NB4 (cell line): ENCODE measurements around the gene MCM7.

Experiments
- DNase-seq: peaks from one replicate; pipeline ENCODE4 v3.0.0; 2010; ENCODE audit warnings: low read depth
- H3K4me3 ChIP-seq: one replicate; pipeline ENCODE4 v1.5.1; 2011; ENCODE audit warnings: mild to moderate bottlenecking, low read depth, low read length, moderate library complexity
- MYC ChIP-seq: IDR thresholded peaks from 2 replicates; pipeline ENCODE4 v1.6.1; 2011; ENCODE audit warnings: low read depth, low read length
- POLR2A ChIP-seq: IDR thresholded peaks from 2 replicates; pipeline ENCODE4 v1.6.1; 2011; ENCODE audit warnings: mild to moderate bottlenecking; ENCODE audit not compliant: insufficient read length; ENCODE audit errors: extremely low read depth
- TF ChIP-seq, protein P1 (sequence below): IDR thresholded peaks from 2 replicates; pipeline ENCODE4 v1.6.1; 2011; ENCODE audit warnings: low read depth, low read length
- TF ChIP-seq, protein P2 (sequence below): IDR thresholded peaks from one replicate; pipeline ENCODE4 v1.5.1; 2012; ENCODE audit warnings: low read depth, low read length

MCM7 gene

DNA sequence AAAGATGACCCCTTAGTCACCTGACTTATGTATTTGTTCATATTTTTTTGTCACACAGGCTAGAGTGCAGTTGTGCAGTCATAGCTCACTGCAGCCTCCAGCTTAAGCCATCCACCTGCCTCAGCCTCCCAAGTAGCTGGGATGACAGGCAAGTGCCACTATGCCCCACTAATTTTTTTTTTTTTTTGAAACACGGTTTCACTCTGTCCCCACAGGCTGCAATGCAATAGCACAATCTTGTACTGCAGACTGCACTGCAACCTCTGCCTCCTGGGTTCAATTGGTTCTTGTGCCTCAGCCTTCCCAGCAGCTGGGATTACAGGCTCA lies 27.4 kb upstream of the MCM7 start:
- TF ChIP-seq, protein P1, sequence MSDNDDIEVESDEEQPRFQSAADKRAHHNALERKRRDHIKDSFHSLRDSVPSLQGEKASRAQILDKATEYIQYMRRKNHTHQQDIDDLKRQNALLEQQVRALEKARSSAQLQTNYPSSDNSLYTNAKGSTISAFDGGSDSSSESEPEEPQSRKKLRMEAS = no peak
- TF ChIP-seq, protein P2, sequence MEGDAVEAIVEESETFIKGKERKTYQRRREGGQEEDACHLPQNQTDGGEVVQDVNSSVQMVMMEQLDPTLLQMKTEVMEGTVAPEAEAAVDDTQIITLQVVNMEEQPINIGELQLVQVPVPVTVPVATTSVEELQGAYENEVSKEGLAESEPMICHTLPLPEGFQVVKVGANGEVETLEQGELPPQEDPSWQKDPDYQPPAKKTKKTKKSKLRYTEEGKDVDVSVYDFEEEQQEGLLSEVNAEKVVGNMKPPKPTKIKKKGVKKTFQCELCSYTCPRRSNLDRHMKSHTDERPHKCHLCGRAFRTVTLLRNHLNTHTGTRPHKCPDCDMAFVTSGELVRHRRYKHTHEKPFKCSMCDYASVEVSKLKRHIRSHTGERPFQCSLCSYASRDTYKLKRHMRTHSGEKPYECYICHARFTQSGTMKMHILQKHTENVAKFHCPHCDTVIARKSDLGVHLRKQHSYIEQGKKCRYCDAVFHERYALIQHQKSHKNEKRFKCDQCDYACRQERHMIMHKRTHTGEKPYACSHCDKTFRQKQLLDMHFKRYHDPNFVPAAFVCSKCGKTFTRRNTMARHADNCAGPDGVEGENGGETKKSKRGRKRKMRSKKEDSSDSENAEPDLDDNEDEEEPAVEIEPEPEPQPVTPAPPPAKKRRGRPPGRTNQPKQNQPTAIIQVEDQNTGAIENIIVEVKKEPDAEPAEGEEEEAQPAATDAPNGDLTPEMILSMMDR = no peak
- TF ChIP-seq MYC (no peak), POLR2A (no peak)
- no peak for DNase-seq
- no peak overlapping the region for H3K4me3 ChIP-seq

DNA sequence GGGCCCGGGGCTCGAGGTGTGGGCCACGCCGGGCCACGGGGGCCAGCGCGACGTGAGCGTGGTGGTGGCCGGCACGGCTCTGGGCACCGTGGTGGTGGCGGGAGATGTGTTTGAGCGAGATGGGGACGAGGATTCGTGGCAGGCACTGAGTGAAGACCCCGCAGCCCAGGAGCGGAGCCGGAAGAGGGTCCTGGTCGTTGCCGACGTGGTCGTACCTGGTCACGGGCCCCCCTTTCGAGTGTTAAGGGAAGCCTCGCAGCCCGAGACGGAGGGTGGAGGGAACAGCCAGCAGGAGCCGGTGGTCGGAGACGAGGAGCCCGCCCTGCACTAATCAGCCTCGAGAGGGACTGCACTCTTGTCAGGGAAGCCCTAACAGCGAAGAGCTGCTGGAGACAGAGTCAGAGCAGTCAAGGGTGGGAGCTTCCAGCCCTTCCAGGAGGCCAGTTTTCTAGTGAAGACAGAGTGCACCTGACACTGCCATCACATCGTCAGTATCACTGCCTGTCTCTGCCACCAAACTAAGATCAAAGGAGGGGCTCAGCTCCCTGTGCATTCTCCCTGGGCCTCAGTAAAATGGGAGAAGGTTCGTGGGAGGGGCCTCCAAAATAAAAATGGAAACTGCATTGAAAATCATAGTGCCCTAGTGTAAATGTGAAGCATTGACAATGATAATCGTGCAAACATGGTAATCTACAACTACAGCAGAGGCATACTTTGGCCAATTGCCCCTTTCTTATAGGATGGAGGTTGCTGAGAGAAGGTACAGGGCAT lies 26.9 kb upstream of the MCM7 start:
- TF ChIP-seq, protein P1 = no peak
- TF ChIP-seq, protein P2 = no peak
- TF ChIP-seq MYC = no peak
- TF ChIP-seq POLR2A = no peak
- H3K4me3 ChIP-seq = peak overlapping the region; percentile 96
- peak; percentile 57 for DNase-seq

DNA sequence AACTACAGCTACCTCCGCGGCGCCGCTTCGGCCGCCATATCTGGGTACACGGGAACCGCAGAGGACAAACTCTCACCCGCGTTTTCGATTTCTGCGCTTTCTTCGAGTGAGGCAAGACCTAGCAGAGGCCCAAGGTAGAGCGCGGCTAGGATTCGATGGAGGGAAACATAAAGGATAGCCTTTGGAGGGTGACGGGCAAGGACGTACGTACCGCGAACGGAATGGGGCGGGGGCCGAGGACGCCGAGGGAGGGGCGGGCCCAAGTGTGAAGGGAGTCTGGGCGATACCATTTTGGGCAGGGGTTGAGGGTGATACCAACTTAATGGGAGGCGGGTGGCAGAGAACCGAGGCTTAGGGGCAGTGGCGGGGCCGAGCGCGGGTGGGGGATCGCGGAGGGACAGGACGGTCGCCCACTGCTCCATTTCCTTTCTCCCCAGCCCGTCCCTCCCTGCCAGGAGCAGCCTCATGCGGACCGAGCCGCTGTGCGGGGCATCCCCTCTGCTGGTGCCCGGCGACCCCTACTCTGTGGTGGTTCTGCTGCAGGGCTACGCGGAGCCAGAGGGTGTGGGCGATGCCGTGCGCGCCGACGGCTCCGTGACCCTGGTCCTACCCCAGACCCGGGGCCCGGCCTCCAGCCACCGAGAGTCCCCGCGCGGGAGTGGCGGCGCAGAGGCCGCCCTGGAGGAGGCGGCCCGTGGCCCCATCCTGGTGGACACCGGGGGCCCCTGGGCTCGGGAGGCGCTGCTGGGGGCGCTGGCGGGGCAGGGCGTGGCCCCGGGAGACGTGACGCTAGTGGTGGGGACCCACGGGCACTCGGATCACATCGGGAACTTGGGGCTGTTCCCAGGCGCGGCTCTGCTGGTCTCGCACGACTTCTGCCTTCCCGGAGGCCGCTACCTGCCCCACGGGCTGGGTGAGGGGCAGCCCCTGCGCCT lies 26.0 kb upstream of the MCM7 start, which contains the start of gene MBLAC1:
Gene MBLAC1 (plus strand): TSS at position 37 of the 935 bp plus-strand sequence. CDS start 429 bp downstream, at position 466.
- TF ChIP-seq, protein P2 = no peak
- peak; percentile 90 for TF ChIP-seq POLR2A
- TF ChIP-seq, protein P1 = peak; percentile 45
- peak; percentile 48 for TF ChIP-seq MYC
- DNase-seq = peak; percentile 97
- peak within 1 kb of the TSS; percentile 96 for H3K4me3 ChIP-seq

DNA sequence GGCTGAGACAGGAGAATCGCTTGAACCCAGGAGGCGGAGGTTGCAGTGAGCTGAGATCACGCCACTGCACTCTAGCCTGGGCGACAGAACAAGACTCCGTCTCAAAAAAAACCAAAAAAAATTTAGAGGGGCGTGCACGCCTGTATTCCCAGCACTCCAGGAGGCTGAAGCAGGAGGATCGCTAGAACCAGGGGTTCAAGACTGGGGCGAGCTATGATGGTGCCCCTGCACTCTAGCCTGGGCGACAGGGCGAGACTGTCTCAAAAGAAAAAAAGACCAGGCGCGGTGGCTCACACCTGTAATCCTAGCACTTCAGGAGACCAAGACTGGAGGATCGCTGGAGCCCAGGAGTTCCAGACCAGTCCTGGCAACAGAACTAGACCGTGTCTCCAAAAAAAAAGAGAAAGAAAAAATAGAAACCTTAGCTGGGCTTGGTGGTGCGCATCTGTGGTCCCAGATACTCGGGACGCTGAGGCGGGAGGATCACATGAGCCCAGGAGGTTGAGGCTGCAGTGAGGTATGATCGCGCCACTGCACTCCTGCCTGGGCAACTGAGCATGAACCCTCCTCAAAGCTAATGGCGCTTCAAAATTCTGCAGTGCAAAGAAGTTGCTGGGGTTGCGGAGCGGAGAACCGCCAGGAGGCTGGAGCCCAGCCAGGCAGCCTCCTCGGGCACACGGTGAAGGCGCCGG lies 25.2 kb upstream of the MCM7 start:
- no peak for TF ChIP-seq POLR2A
- no peak for TF ChIP-seq MYC
- TF ChIP-seq, protein P2 = no peak
- TF ChIP-seq, protein P1 = no peak
- peak overlapping the region; percentile 96 for H3K4me3 ChIP-seq
- no peak for DNase-seq

DNA sequence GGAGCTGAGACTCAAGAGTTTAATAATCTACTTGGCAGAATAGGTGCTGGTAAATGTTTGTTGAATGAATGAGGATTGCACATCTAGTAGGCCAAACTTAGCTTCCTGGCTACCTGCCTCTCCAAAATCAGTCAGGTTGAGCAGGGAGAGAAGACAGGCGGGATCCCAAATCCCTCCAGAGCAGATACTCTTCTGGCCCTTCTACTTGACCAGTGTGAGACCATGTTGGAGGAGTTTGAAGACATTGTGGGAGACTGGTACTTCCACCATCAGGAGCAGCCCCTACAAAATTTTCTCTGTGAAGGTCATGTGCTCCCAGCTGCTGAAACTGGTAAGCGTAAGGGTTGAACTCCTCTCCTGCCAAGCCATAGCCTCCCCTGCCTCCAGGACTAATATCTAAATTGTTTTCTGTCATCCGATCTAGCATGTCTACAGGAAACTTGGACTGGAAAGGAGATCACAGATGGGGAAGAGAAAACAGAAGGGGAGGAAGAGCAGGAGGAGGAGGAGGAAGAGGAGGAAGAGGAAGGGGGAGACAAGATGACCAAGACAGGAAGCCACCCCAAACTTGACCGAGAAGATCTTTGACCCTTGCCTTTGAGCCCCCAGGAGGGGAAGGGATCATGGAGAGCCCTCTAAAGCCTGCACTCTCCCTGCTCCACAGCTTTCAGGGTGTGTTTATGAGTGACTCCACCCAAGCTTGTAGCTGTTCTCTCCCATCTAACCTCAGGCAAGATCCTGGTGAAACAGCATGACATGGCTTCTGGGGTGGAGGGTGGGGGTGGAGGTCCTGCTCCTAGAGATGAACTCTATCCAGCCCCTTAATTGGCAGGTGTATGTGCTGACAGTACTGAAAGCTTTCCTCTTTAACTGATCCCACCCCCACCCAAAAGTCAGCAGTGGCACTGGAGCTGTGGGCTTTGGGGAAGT lies 23.4 kb upstream of the MCM7 start:
- no peak overlapping the region for H3K4me3 ChIP-seq
- DNase-seq = no peak
- TF ChIP-seq MYC = no peak
- no peak for TF ChIP-seq POLR2A
- TF ChIP-seq, protein P1 = no peak
- TF ChIP-seq, protein P2 = no peak
